ENCODE measurements around the gene CXCL1.
"Not testable (repeated sequence)": the region's sequence is repeated elsewhere in the genome, so short reads cannot be mapped to it uniquely, and the experiment has no call there.

Gene CXCL1

GRCh38 chr4:73874386-73874785 lies 5.2 kb downstream of the CXCL1 start:
- DNase-seq (ENCODE audit: low read depth in 2 of 2), result no peak

DNA sequence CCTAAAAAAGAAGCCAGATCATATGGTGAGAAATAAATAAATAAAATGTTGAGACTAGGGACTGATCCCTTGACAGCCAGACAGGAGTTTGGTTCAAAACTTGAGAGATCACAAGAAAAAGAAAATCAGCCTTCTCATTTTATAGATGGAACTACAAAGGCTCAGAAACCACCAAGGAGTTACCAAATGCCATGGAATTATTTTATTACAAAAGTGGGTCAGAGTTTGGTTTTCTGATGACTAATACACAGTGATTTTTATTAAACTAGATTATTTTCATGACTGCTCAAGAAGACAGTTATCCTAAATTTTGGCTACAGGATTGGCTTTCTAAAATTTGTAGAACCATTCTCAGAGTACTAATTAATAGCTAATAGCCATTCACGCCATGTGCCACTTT lies 6.2 kb downstream of the CXCL1 start:
- DNase-seq (ENCODE audit: low read depth in 2 of 2), result no peak

DNA sequence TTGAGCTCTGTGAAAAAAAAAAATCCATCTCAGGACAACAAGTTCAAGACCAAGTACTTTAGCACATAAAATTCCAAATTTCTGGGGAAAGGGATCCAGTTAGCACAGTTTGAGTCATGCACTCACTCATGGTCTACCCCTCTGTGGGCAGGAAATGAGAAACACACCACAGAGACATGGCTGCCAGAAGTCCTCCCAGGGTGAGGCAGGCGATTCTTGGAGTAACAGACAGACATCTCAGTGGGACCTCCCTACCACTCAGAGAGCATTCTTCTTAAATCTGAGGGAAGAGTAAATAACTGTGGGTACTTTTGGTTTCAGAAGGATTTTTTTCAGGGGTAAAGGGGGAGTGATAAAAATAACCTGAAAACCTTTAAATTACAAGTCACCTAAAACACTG lies 14.1 kb downstream of the CXCL1 start:
- DNase-seq (ENCODE audit: low read depth in 2 of 2), result peak; percentile 70 to 75

DNA sequence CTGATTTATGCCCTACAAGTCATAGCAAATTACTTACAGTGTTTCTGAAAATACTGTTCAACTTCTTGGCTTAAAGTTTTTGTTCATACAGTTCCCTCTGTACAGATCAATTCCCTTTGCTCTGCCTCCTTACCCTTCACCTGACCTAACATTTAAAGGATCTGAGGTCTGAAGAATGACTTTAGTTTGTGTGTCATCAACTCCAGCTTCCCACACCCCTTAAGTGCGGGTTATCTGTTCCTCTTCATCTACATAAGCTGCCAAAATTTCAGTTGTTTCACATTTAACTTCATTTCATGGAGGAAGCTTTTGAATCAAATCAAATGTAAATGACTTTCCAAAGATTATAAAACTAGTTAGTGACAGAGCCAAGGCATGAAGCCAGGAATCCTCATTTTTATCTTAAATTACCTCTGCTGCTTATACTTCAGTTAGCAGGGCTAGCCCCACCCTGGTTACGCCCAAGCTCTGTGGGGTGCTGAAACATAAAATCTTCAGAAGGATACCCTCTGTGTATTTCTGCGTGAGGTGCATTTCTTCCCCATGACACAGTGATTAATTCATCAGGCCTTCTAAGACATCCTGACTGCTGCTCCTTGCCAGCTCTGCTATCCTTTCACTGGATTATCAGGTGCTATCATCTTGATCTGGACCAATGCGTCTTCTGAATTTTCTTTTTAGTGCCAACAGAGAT lies 16.5 kb downstream of the CXCL1 start:
- no peak for DNase-seq (ENCODE audit: low read depth in 2 of 2)

DNA sequence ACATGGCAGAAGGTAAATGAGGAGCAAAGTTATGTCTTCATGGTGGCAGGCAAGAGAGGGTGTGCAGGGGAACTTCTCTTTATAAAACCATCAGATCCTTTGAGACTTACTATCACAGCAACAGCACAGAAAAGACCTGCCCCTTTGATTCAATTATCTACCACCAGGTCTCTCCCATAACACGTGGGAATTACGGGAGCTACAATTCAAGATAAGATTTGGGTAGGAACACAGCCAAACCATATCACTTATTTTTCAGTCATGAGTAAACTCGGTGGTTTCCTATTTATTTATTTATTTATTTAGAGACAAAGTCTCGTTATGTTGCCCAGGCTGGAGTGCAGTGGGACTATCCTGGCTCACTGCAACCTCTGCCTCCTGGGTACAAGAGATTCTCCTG lies 22.1 kb downstream of the CXCL1 start:
- DNase-seq (ENCODE audit: low read depth in 2 of 2), result no peak

- peak; percentile 98 for DNase-seq (ENCODE audit: low read depth in 2 of 2)
Observed at GRCh38 chr4:73891739-73892405, 22.7 kb downstream of the CXCL1 start.

GRCh38 chr4:73892966-73893365 lies 23.8 kb downstream of the CXCL1 start:
- DNase-seq (ENCODE audit: low read depth in 2 of 2), result no peak

GRCh38 chr4:73894001-73894400 lies 24.8 kb downstream of the CXCL1 start:
- no peak for DNase-seq (ENCODE audit: low read depth in 2 of 2)

DNA sequence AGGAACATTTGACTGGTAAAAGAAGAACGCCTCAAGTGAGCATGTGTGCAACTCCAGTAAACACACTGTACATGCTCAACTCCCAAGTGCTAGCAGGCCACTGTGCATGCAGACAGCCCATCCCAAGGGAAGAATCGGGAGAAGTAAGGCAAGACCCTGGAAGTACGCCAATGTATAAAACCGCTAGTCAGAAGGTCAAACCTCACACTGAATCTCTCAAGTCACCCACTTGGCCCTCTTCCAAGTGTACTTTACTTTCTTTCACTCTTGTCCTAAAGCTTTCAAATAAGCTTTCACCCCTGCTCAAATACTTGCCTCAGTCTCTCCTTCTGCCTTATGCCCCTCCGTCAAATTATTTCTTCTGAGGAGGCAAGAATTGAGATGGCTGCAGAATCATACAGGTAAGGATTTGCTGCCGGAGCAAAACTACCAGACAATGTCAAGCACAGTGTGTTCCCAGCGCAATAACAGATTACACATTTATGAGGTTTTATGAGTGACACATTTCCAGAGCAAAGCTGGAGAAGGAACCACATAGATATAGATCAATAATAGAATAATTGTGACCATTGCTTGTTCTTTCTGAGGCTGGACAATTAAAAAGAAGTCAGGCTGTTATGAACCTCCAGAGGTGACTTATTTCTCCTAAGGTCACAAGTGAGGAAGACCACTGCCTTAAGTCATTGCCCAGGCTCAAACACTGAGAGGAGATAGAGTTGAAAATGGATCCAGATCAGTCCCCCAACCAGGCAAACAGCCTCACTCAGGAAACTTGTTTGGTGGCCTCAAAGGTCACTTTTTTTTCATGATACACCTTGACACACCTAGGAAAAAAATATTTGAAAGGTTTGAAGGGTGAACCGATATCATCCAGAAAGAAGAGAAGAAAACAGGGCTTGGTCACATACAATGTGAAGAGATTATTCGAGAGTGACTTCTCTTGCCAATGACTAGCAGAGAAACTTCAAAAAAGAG lies 26.3 kb downstream of the CXCL1 start:
- DNase-seq (ENCODE audit: low read depth in 2 of 2), result no peak

GRCh38 chr4:73896416-73896815 lies 27.2 kb downstream of the CXCL1 start:
- no peak for DNase-seq (ENCODE audit: low read depth in 2 of 2)

DNA sequence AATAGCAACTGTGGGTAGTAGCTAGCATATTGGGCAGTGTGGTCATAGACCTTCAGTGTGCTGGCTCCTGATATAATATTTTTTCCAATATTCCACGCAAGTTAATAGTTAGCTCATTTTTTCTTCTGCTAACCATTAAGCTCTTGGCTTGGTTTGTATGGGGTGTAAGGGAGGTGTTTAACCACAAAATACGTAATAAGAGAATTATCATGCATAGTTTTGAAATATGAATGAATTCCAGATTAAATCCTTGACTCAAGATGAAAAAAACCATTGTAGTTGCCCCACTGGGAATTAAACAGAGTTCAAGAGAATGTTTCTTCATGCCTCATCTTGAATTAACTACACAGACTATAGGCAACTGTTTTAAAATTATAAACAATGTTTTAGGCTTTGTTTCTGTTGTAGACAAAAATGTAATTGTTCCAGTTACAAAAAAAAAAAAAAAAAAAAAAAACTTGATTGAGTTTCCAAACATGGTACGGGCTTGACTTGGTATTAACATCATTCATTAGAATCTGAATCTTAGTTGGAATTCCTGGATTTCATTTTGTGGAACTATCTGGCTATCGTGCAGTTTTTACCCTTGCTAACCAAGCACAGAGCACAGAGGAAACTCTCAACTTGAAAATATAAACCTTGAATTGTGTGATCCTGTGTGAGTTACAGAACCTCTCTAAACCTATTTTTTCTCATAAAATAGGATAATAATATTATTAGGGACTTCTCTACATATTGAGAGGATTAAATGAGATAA lies 28.4 kb downstream of the CXCL1 start:
- DNase-seq (ENCODE audit: low read depth in 2 of 2), result peak; percentile 98

DNA sequence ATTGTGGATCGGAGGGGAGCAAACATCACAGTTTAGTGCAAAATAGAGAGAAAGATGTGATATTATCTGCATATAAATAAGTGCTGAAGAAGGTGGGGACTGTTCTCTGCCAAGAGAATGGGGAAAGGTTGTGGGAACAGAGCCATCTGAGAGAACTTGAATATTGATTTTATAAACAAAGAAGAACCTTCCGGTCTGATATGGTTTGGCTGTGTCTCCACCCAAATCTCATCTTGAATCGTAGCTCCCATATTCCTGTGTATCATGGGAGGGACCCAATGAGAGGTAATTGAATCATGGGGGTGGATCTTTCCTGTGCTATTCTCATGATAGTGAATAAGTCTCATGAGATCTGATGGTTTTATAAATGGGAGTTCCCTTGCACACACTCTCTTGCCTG lies 30.1 kb downstream of the CXCL1 start:
- DNase-seq (ENCODE audit: low read depth in 2 of 2), result not testable (repeated sequence)

DNA sequence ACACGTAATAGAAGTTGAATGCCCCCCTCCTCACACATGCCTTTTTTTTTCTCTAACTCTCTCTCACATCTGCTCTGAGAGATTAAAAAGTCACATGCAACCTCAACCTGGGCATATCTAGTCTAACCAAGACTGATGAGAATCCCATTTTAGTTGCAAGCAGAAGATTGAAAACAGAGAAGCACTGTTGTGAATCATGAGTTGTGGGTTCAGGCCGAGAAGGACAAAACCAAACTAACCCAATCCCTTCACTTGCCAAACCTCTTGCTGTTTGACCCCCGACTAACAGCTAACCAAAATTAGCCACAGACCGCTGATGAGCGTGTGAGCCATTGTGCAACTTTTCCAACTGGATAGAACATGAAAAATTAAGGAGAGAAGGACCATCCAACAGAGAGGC lies 31.8 kb downstream of the CXCL1 start:
- DNase-seq (ENCODE audit: low read depth in 2 of 2), result peak; percentile 88 to 89

- DNase-seq (ENCODE audit: low read depth in 2 of 2), result peak in 1 of 2 experiments; percentile 36
Observed at GRCh38 chr4:73902038-73902637, 32.9 kb downstream of the CXCL1 start.

GRCh38 chr4:73902817-73903547 lies 33.8 kb downstream of the CXCL1 start:
- DNase-seq (ENCODE audit: low read depth in 2 of 2), result no peak

DNA sequence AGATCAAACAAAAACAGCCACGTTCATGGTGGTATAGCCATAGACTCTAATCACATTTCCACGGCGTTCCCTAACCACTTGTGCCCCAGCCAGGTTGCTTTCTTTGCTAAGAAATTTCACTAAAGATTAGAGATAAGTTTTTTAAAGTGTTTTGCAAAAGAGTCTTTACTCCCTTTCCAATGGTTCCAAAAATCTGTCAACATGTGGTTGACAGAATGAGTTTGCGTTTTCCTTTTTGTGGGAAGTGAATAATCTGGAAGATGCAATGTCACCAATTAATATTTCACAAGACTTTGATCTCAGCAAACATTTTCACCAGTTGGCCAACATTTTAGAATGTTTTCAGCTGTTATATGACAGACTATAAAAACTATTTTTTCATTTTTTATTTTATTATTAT lies 35.3 kb downstream of the CXCL1 start:
- DNase-seq (ENCODE audit: low read depth in 2 of 2), result peak; percentile 89 to 90

GRCh38 chr4:73908965-73909364 lies 39.8 kb downstream of the CXCL1 start:
- DNase-seq (ENCODE audit: low read depth in 2 of 2), result no peak

DNA sequence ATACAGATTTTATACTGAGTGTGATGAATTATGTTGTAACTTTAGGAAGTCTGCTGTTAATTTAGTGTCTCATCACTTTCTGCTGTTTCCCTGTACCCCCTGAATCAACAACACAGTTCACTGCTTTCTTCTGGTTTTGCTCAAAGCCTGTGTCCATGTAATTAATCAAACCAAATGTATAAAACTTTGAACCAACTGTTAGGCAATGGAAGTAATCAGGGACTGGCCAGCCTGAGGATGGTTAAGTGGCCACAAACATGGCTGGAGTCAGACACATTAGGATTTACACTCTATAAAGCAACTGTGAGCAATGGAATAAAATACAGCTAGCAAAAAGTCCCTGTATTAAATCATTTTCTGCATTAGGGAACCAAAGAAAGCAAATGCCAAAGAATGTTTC lies 42.6 kb downstream of the CXCL1 start:
- DNase-seq (ENCODE audit: low read depth in 2 of 2), result peak in 1 of 2 experiments; percentile 40

DNA sequence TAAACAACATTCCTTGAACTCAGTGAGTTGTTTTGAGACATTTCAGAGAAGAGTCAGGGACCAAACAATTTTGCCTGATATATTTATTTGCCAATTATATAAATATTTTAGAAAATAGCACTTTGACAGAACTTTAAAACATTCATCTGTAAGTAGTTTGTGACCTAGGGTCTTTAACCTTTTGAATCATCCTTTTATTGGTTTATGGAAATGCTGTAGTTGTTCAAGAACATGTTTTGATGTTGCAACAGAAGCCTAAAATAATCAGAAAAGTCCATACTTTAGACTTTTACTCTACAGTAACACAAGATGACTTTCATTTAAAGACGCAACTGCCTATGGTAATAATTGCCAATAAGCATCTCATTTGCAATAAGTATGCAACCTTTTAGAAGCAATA lies 43.0 kb downstream of the CXCL1 start:
- no peak for DNase-seq (ENCODE audit: low read depth in 2 of 2)

GRCh38 chr4:73914071-73914470 lies 44.9 kb downstream of the CXCL1 start:
- DNase-seq (ENCODE audit: low read depth in 2 of 2), result no peak
